Parathyroid adenoma (tissue), 2 donors: ENCODE results near the gene HEBP2.
A peak's percentile ranks its signal among the peaks of the same experiment; 100 is the strongest.

Experiments used
- H2AFZ ChIP-seq: fragments of 300-600 bp; sonication (generic); one replicate; pipeline ENCODE4 v1.7.0; 2017; ENCODE audit warnings: antibody characterized with exemption, mild to moderate bottlenecking
- H3K27ac ChIP-seq: fragments of 300-600 bp; sonication (generic); one replicate; pipeline ENCODE4 v1.7.0; 2017
- H3K27me3 ChIP-seq: fragments of 300-600 bp; sonication (generic); one replicate; pipeline ENCODE4 v1.7.0; 2017; ENCODE audit warnings: low read length; ENCODE audit not compliant: control insufficient read depth, insufficient read depth
- H3K36me3 ChIP-seq: fragments of 300-600 bp; sonication (generic); one replicate; pipeline ENCODE4 v1.7.0; 2017; ENCODE audit warnings: low read length; ENCODE audit not compliant: control insufficient read depth, insufficient read depth
- H3K4me1 ChIP-seq: fragments of 300-600 bp; sonication (generic); one replicate; pipeline ENCODE4 v1.7.0; 2017; ENCODE audit warnings: control low read depth
- H3K4me2 ChIP-seq: fragments of 300-600 bp; sonication (generic); one replicate; pipeline ENCODE4 v1.7.0; 2017; ENCODE audit warnings: low read length
- H3K4me3 ChIP-seq: fragments of 300-600 bp; sonication (generic); one replicate; pipeline ENCODE4 v1.7.0; 2017; ENCODE audit warnings: low read depth, low read length
- H3K79me2 ChIP-seq: fragments of 300-600 bp; sonication (generic); one replicate; pipeline ENCODE4 v1.7.0; 2017; ENCODE audit warnings: control low read depth
- H3K9ac ChIP-seq: fragments of 300-600 bp; sonication (generic); one replicate; pipeline ENCODE4 v1.7.0; 2017; ENCODE audit warnings: mild to moderate bottlenecking
- H3K9me3 ChIP-seq: fragments of 300-600 bp; sonication (generic); one replicate; pipeline ENCODE4 v1.7.0; 2017; ENCODE audit warnings: low read length; ENCODE audit not compliant: control insufficient read depth
- TF ChIP-seq, protein P1 (sequence below): fragments of 300-600 bp; sonication (generic); IDR thresholded peaks from one replicate; pipeline ENCODE4 v1.7.0; 2017; ENCODE audit warnings: antibody characterized with exemption, mild to moderate bottlenecking
- donor health status: primary hyperparathyroidism.

The HEBP2 gene

GRCh38 chr6:138371720-138372119, 32.3 kb upstream of the HEBP2 start:
- H2AFZ ChIP-seq: peak overlapping the region; percentile 8
- H3K79me2 ChIP-seq: no peaks in the 10 kb centered on the region
- no peaks in the 10 kb centered on the region for H3K36me3 ChIP-seq
- TF ChIP-seq, protein P1, sequence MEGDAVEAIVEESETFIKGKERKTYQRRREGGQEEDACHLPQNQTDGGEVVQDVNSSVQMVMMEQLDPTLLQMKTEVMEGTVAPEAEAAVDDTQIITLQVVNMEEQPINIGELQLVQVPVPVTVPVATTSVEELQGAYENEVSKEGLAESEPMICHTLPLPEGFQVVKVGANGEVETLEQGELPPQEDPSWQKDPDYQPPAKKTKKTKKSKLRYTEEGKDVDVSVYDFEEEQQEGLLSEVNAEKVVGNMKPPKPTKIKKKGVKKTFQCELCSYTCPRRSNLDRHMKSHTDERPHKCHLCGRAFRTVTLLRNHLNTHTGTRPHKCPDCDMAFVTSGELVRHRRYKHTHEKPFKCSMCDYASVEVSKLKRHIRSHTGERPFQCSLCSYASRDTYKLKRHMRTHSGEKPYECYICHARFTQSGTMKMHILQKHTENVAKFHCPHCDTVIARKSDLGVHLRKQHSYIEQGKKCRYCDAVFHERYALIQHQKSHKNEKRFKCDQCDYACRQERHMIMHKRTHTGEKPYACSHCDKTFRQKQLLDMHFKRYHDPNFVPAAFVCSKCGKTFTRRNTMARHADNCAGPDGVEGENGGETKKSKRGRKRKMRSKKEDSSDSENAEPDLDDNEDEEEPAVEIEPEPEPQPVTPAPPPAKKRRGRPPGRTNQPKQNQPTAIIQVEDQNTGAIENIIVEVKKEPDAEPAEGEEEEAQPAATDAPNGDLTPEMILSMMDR: no peak
- peaks cover 13% of the 10 kb centered on the region for H3K4me1 ChIP-seq
- H3K9me3 ChIP-seq: no peaks in the 10 kb centered on the region
- no peaks in the 10 kb centered on the region for H3K27me3 ChIP-seq
- no peak overlapping the region for H3K9ac ChIP-seq
- no peak overlapping the region for H3K27ac ChIP-seq
- H3K4me2 ChIP-seq: no peak overlapping the region
- H3K4me3 ChIP-seq: no peak overlapping the region

DNA sequence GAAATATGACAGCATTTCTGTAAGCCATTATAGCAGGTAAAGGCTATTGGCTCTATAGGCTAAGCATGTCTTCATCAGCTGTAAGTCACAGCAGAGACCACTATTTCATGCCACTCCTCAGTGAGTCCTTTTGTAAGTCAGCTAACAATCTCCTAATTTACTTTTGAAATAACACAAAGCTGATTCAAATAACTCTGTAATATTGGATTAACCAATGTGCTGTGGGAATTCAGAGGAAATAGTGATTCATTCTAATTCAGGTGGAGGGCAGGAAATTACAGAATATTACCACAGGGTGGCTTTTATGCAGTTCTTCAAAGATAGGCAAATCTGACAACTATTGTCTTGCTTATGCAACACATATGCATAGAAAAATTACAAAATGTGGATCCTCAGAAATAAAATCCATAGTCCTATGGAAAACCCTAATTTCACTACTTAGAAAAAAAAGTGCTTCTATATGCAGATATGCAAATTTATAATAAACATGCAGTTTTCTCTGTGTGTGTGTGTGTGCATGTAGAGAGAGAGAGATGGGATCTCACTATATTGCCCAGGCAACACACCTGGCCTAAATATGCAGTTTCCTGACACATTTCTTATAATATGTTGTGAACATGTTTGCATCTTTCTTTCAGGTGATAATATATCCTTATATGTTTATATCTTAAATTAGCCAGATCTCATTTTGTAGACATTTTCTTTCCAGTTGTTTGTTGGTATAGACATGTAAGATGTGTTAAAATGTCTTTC, 31.1 kb upstream of the HEBP2 start:
- H3K9me3 ChIP-seq: no peaks in the 10 kb centered on the region
- H3K4me2 ChIP-seq: no peak overlapping the region
- no peak overlapping the region for H3K27ac ChIP-seq
- H2AFZ ChIP-seq: no peak overlapping the region
- H3K36me3 ChIP-seq: no peaks in the 10 kb centered on the region
- no peaks in the 10 kb centered on the region for H3K27me3 ChIP-seq
- no peak overlapping the region for H3K4me3 ChIP-seq
- H3K79me2 ChIP-seq: no peaks in the 10 kb centered on the region
- no peak overlapping the region for H3K9ac ChIP-seq
- TF ChIP-seq, protein P1: no peak
- peaks cover 15% of the 10 kb centered on the region for H3K4me1 ChIP-seq

DNA sequence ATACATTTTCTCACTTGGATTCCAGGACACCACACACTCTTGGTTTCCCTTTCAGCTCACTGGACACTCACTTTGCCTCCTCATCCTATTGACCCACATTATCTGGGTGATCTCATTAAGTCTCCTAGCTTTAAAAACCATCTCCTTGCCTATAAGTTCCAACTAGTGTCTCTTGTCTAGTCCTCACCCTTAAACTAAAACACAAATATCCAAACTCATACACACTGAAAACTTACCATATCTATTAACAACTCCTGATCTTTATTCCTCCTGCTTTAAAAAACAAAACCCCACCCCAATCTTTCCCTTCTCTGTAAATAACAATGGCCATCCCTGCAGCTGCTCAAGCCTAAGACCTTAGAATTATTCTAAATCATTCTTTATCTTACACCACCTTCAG, 29.8 kb upstream of the HEBP2 start:
- no peak overlapping the region for H3K4me3 ChIP-seq
- no peaks in the 10 kb centered on the region for H3K79me2 ChIP-seq
- no peak overlapping the region for H3K9ac ChIP-seq
- H3K36me3 ChIP-seq: no peaks in the 10 kb centered on the region
- peaks cover 21% of the 10 kb centered on the region for H3K4me1 ChIP-seq
- H3K9me3 ChIP-seq: no peaks in the 10 kb centered on the region
- TF ChIP-seq, protein P1: no peak
- H2AFZ ChIP-seq: peak overlapping the region; percentile 2
- no peaks in the 10 kb centered on the region for H3K27me3 ChIP-seq
- H3K4me2 ChIP-seq: no peak overlapping the region
- no peak overlapping the region for H3K27ac ChIP-seq

DNA sequence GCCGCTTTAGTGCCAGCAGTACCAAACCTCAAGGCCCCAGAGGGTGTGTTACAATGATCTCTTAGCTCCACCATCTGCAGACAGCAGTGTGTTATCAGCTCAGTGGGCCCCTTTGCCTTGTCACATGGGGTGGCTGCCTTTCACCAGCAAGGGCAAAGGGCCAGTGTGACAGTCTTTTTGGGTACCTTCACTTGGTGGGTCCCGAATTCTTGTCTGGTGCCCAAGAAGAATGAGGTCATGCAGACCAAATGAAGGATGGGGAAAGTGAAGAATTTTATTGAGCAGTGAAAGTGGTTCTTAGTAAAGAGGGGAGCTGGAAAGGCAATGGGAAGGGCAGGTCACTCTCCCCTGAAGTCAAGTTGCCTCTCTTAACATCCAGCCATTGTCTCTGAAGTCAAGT, 29.2 kb upstream of the HEBP2 start:
- no peak overlapping the region for H3K9ac ChIP-seq
- no peak overlapping the region for H3K4me3 ChIP-seq
- TF ChIP-seq, protein P1: no peak
- H3K4me1 ChIP-seq: peaks cover 23% of the 10 kb centered on the region
- no peaks in the 10 kb centered on the region for H3K36me3 ChIP-seq
- no peaks in the 10 kb centered on the region for H3K9me3 ChIP-seq
- H3K4me2 ChIP-seq: no peak overlapping the region
- H2AFZ ChIP-seq: peak overlapping the region; percentile 2
- H3K79me2 ChIP-seq: no peaks in the 10 kb centered on the region
- H3K27me3 ChIP-seq: no peaks in the 10 kb centered on the region
- no peak overlapping the region for H3K27ac ChIP-seq

DNA sequence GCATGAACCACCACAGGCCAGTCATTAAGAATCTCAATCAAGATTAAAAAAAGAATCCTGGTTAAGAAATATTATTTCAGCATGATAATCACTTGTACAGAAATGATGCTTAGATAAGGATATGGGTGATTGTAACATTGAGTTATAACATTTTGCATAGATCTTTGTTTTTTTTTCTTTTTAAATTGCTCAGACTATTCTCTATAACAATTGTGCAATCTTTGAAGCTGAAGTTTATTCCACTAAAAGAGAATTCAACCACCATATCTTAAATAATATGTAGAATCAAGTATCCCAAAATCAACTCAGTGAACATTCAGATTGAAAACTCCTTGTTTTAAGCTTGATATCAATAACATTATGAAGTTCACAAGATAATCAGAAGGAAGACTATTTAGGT, 27.0 kb upstream of the HEBP2 start:
- Histone ChIP-seq H3K4me2 (no peak overlapping the region), H3K27me3 (no peaks in the 10 kb centered on the region)
- TF ChIP-seq, protein P1: no peak

More for the DNA sequence above, 27.0 kb upstream of the HEBP2 start:
- Histone ChIP-seq H2AFZ (no peak overlapping the region), H3K36me3 (no peaks in the 10 kb centered on the region), H3K4me1 (peaks cover 17% of the 10 kb centered on the region), H3K9ac (no peak overlapping the region), H3K4me3 (no peak overlapping the region), H3K27ac (peak overlapping the region; percentile 69), H3K9me3 (no peaks in the 10 kb centered on the region), H3K79me2 (no peaks in the 10 kb centered on the region)
